HG02571 (cell line): ENCODE data around the gene C11orf16.
"Not testable (repeated sequence)": the region's sequence is repeated elsewhere in the genome, so short reads cannot be mapped to it uniquely, and the experiment has no call there.

Experiments used
- ATAC-seq: cut with Tn5 transposase; IDR thresholded peaks from one replicate; pipeline ENCODE4 v1.9.1; 2021; ENCODE audit warnings: mild to moderate bottlenecking, moderate library complexity; ENCODE audit not compliant: unreplicated experiment

Gene C11orf16

DNA sequence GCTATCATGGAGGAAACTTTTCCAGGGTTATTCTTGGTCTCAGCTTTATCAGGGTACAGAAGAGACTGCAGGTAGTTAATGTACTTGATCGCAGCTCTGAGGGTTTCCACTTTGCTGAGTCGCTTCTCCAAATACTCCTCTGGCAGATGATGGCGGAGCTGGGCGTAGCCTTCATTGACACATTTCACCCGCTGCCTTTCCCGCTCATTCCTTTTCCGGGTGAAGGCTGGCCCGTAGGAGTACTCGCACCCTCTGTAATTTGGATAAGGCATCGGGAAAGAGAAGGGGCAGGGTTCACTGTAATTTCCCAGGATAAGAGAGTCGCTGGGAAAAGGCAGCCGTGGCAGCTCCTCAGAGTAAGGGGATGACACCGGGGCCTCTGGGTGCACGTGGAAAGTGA lies 4.9 kb upstream of the C11orf16 start:
- no peak for ATAC-seq

DNA sequence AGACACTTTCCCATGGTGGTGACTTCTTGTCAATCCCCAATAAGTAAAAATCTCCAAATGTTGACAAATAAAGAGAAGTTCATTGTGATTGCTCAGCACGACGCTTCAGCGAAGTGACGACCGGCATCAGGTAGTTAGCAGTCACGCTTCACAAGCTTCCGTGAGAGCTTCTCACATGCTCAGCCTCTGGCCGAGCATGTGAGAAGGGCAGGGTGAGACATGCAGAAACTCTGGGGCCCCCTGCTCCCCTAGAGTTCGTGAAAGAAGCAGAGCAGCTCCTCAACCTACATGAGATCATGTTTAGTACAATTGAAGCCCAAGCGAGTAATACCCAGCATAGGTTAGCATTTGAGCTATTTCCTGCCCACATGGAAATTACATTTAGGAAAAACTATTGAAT lies 4.4 kb upstream of the C11orf16 start:
- ATAC-seq = no peak

DNA sequence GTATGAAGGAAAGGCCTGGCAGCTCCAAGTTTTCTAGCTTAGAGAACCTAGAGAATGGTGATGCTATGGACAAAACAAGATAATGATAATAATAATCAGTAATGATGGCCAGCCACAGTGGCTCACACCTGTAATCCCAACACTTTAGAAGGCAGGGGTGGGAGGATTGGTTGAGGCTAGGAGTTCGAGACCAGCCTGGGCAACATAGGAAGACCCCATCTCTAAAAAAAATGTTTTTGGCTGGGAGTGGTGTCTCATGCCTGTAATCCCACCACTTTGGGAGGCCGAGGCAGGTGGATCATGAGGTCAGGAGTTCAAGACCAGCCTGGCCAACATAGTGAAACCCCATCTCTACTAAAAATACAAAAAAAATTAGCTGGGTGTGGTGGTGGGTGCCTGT lies 3.0 kb upstream of the C11orf16 start:
- not testable (repeated sequence) for ATAC-seq

DNA sequence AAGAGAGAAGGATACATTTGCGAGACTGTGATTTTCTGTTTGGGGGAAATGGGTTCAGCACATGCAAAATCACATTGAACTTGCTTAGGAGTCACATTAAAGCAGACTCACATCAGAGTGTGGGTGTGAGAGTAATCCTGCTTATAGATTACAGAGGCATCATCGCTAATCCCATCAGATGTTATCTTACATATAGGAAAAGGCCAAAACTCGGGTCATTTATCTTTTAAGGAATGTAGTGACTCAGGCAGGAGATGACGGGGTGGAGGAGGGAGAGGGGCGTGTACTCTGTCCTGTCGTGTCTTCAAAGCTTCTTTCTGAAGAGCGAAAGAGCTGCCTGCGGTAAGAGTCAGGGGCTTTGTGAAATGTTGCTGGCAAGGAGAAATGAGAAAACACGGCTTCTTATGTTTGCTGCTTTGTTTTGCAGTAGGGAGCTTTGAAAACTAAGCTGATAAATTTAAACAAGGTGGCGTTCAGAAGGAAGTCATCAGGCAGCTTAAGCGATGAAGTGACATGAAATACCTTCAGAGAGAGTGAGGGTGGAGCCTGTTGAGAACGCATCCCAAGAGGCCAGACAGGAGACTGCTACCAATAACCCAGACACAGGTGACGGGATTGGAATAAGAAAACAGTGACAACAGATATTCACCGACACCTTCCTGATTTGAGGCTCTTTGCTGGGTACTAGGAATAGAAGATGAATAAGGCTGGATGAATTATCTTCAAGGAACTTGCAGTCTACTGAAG lies 2.2 kb upstream of the C11orf16 start:
- no peak for ATAC-seq

DNA sequence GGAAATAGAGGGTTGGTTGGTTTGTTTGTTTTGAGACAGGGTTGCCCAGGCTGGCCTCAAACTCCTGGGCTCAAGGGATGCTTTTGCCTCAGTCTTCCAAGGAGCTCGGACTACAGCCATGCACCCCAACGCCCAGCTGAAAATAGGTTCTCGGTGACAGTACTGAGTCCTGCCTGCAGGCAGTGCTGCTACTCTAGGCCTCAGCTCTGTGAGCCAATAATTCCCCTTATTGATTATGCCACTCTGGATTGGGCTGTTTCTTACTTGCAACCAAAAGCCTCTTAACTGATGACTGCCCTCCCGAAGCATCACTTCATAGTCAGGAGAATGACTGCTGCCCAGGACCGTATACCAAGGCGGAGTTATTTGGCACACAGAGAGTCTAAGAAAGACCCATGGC lies 1.2 kb upstream of the C11orf16 start:
- no peak for ATAC-seq

DNA sequence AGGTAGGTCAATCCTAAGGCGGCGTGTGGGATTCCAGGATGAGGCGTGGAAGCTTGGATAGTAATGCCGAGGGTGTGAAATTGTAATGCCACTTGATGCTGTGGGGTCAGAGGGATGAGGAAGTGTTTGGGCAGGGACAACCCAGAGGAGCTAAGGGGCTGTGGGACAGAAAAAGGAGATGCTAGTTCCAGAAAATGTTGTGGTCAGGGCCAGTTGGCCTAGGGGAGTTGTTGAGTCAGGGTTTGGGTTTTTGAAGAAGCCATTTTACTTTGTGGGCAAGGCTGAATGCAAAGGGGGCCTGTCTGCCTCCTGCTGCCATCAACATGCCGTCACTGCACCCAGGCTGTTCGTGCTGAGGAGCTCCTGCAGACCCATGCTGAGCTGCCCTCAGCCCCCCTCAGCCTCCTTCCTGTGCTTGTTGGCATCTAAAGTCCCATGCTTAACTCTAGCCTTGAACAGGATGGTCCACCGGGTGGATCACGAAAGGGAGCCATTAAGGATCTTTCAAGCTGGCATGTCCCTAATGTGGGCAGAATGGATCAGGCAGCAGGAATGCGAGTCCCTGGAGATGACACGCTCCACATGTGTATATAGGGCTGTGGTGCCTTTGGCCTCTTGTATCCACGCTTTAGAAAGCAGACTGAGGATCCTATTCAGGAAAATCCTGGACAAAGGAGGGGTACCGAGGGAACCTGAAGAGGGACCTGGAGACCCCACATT lies 2.1 kb downstream of the C11orf16 start:
- no peak for ATAC-seq

DNA sequence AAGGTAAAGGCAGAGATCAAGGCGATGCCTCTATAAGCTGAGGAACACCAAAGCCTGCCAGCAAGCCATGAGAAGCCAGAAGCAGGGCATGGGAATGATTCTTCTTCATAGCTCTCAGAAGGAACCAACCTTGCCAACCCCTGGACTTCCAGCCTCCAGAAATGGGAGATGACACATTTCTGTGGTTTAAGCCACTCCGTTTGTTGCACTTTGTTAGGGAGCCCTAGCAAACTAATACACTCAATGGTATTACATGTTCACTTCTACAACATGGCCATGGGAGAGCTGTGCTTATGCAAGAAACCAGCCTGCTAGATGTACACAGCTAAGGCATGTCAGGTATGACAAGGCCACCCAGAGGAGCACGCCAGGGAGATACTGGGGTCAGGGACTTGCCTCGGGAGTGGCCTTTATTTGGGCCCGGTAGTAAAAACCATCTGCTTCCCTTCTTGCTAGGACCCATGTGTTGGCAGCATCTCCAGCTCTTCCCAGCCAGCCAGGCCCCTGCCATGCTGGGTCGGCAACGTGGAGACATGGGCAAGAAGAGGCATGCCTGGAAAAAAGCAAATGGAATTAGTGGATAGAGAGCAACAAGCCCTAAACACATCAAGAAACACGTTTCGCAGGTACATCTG lies 3.6 kb downstream of the C11orf16 start:
- no peak for ATAC-seq

DNA sequence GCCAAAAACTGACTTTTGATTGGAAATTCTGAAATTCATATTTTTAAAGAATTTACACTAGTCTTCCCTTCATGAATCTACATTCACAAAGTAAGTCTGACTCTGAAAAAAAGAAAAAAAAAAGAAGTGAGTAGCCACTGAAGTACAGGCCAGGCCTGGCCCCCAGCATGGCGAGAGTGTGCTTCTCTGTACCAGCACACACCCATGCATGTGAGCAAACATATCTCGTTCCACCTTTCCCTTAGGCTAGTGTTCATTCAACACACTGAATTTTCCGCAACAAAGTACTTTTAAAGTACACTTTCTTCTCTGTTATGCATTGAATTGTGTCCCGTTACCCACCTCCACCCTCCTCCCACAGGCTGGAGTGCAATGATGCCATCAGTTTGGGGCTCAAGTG lies 4.5 kb downstream of the C11orf16 start:
- ATAC-seq = no peak

DNA sequence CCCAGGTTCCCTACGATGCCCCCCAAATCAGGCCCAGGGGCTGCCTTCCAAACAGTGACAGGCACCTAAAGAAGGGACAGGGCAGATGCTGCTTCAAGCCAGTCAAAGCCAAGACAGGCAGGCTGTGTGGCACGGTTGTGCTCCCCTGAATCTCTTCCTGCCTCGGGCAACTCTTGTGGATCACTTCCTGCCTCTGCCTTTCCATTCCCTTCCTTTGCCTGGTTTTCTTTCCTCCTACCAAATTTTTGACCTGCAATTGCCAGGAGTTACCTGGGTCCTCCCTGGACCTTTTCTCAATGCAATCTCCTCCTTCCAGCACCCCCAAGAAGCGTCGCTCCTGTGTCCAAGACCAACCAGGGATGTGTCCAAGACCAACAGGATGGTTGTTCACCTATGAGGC lies 5.5 kb downstream of the C11orf16 start:
- no peak for ATAC-seq

DNA sequence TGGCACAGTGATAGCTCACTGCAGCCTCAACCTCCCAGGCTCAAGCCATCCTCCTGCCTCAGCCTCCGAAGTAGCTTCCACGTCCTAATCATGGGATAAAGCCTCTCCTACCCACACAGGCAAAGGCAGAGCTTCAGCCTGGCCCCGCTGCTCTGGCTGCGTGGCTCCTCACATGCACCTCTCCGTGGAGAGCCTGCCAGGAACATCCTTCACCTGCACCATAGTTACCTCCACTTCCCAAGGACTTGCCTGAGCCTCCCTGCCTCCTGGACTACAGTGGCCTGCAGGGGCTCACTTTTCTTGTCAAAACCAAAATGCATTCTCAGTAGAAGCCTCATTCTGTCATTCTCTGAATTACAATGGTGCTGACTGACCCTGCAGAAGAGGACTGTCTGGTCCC lies 6.5 kb downstream of the C11orf16 start:
- no peak for ATAC-seq

DNA sequence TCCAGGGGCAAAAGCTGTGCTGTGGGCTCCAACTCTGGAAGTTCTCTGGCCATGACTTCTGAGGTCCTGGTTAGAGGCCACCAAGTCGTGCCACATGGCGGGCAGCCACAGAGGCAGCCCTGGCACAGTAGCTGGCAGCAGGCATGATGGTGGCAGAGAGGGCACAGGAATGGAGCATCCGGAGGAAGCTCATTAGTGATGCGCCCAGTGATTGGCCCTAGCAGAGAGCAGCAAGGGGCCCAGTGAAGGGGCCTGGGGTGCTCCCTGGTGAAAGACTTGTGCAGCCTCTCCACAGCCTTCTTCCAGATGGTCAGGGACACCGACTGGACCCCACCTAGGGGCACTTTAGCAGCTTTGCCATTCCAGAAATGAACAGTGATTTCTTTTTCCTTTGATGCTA lies 7.0 kb downstream of the C11orf16 start:
- ATAC-seq = no peak

DNA sequence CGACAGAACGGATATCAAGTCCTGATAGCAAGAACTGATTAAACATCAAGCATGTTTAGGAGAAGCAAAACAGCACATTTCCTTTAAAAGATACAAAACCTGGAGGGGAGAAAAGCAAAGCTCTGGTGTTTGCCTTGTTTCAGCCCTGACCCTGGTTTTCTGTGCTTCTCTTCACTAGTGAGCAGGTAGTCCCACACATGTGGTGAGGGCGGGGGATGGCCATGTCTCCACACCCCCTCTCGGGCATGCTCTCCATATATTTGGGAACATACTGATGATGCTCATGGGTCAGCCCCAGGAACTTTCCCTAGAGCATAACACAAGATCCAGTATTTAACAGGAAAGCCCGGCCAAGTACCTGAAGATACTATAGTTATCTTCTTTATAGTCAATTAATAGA lies 10.1 kb downstream of the C11orf16 start:
- ATAC-seq = no peak

DNA sequence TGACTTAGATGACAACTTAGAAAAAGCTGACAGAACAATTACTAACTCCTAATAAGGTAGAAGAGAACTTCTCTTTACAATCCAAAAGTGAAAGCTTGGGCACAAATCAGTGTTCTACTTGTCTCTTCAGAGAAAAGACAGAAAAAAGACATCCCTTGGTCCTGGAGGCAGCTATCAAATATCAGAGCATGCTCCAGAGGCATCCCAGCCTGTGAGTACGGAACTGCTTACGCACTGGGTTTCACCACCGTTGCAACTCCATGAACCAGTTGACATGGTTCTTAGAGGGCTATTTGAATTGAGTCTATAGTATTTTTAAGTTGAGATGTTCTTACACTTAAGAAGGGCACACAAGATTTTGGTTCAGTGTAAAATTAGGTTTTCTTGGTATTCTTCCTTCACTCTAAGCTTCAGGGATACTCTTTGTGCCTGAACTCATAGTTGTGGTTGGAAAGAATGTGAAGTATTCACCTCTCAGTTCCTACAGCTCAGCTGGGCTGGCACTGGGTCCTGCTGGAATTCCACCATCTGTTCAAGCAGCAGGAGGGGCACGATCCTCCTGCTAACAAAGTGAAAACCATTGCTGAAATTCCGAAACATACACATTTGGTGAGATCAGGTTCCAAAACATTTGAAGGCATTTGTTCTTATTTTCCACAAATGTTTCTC lies 15.5 kb downstream of the C11orf16 start:
- no peak for ATAC-seq

DNA sequence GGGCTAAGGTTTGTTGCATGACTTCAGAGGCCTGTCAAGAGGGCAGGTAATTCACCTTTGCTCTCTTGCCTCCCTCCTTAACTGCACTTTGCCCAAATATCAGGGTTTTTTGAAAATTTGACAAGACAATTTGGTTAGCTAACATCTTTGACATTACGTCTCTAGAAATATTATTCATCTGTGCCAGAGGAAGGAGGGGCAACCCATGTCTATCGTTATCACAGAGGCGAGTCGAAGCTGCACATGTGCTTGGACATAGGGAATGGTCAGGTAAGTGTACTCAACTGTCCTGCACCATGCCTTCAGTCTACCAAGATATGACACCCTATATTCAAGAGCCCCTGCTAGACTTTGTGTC lies 18.1 kb downstream of the C11orf16 start:
- ATAC-seq = no peak

DNA sequence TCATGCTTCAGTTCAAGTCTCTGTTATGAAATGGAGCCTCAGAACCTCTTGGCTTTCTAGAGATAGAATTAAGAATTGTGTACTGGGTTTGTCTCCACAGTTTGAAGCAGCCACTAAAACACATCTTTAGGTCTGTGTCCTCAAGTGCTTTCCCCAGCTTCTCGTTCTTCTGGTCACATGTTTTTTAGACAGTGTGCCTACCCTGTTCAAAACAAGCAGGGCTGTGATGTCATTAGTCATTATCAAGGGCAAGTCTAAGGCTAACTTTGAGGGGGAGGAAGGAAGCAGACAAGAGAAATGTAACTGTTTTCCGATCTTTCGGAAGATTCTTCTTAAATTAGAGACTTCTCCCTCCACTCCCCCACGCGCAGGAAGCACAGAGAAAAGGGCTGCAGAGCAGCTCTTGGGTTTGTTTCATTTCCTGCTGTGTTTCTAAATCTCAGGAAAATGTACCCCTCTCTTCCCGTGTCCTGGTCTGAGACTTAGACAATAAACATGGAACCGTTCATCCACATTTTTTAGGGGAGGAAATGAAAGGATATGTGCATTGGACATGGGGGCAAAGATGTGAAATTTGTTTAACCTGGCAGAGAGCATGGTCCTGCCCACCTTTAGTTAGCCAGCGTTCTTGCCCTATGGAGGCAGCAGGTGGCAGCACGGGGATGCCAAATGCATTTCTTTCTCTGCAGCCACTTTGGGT lies 18.6 kb downstream of the C11orf16 start:
- no peak for ATAC-seq

DNA sequence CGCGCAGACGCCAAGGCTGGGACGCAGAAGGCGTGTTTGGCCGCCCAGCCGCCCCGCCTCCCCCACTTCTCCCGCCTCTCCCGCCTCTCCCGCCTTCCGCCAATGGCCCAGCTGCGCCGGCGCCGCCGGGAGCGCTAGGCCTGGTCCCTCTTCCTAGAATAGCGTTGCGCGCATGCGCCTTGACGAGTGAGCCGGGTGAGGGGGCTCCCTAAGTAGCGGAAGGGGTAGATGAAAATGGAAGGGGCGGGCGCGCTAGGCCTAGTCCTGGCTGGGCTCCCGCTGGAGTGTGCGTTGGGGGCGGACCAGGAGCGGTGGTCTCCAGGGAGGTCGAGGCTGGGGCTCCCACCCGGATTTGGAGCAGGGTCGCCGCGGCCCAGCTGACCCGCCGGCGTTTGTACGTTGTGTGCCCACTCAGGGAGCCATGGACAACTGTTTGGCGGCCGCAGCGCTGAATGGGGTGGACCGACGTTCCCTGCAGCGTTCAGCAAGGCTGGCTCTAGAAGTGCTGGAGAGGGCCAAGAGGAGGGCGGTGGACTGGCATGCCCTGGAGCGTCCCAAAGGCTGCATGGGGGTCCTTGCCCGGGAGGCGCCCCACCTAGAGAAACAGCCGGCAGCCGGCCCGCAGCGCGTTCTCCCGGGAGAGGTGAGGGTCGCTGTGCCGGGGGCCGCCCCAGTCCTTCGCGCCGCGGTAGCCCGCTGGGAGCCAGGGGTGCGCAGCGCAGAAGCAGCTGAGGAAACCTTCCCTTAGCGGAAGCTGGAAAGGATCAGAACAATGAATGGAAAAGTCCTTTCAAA lies 21.5 kb downstream of the C11orf16 start, which contains the start of gene AKIP1:
Gene AKIP1, plus strand, starts transcription at position 161 of the 795 bp plus-strand sequence. Its CDS starts 261 bp downstream, at position 422.
- peak; percentile 79 for ATAC-seq

DNA sequence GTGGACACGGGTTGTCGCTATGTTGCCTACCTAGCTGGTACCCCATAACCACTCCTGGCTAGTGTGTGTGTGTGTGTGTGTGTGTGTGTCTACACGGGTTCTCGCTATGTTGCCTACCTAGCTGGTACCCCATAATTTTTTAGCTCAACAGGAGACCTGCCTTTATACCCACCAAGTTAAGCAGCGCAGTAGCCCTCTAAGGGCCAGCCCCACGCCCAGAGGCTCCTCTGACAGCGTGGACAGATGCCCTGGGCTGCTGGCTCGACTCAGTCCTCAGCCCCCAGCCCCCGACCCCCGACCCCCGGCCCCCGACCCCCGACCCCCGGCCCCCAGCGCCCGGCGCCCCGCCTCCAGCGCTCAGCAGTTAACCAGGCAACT lies 22.1 kb downstream of the C11orf16 start:
- no peak for ATAC-seq

DNA sequence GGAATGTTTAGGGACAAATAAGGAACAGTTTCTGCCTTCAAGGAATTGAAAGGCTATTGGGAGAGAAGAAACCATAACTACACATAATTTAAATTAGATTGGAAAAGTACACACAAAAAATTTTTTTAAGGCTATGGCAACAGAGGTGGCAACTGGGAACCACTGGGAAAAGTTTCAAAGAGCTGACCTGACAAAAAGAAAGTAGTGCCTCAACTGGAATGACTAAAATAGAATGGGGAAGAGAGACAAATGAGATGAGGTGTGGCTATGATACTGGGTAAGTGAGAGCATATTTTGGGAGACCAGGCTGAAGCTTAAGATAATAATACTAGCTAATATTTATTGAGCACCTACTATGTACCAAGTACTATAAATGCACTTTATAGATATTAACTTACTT lies 24.6 kb downstream of the C11orf16 start:
- no peak for ATAC-seq

DNA sequence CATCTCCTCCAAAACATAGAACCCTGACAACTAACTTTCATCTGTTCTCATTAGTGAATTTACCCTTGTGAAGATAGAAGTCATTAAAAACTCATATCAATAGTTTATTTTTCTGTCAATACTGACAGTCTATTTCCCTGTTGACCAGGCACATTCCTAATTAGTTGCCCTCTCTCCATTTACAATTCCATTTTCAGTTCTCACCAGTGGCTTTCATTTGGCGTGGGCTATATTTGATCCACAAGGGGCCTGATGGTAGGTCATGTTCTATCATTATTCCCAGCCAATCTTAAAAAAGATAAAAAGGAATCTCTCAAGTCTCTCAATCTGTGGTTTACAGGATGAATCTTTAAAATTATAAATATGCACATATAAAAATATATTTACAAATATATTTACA lies 25.6 kb downstream of the C11orf16 start:
- no peak for ATAC-seq

DNA sequence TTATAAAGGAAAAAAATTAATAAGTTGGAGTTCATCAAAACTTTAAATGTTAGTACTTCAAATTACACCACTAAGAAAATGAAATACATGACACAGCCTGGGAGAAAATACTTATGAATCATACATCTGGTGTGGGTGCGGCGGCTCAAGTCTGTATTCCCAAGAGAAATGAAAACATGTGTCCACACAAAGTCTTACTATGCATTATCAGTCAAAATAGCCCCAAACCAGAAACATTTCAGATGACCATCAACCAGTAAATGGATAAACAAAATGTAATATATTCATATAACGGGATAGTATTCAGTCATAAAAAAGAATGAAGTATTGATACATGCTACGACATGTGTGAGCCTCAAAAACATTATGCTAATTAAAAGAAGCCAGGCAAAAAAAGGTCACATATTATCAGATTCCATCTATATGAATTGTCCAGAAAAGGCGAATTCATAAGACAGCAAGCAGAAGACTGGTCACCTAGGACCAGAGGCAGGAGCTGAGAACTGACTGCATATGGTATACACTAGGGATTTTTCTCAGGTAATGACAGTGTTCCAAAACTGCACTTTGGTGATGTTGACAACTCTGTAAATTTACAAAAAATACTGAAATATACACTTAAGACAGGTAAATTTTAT lies 27.1 kb downstream of the C11orf16 start:
- no peak for ATAC-seq
